GM21529 (cell line): ENCODE results near the gene CARD10.

ENCODE experiments used
- ATAC-seq: cut with Tn5 transposase; IDR thresholded peaks from one replicate; pipeline ENCODE4 v1.9.1; 2021; ENCODE audit not compliant: unreplicated experiment

CARD10 gene

DNA sequence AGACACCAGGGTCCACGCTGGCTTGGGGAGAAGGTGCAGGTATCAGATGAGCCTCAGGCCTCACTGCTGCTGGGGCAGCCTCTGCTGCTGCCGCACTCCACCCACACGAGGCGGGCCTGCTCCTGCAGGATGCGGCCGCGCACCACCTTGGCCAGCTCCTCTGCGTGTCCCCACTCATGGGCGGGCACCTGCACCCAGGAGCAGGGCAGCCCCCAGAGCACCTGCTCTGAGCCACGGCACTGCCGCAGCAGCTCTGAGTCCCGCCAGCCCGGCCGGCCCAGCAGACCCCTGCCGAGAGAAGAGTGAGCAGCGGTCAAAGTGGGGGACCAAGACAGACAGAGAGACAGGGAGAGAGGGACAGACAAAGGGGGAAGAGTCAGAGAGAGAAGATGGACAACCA lies 28.1 kb downstream of the CARD10 start:
- ATAC-seq, result no peak

DNA sequence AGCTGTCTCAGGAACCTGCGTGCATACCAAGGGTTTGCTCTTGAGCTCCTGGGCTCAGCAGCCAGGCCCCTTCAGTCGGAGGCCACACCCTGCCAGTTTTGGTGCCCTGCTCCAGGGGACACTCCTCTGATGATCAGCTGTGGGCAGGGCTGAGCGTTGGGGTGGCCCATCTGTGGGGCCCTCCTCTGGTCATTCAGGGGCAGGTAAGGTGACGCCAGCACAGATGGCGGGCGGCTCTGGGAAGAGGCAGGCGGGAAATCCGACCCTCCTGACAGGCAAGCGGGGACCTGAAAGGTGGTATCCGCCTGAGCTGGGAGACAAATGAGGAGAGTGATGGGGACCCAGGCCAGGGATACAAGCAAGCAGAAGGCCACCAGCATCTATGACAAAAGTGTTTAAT lies 29.2 kb downstream of the CARD10 start:
- ATAC-seq, result no peak

DNA sequence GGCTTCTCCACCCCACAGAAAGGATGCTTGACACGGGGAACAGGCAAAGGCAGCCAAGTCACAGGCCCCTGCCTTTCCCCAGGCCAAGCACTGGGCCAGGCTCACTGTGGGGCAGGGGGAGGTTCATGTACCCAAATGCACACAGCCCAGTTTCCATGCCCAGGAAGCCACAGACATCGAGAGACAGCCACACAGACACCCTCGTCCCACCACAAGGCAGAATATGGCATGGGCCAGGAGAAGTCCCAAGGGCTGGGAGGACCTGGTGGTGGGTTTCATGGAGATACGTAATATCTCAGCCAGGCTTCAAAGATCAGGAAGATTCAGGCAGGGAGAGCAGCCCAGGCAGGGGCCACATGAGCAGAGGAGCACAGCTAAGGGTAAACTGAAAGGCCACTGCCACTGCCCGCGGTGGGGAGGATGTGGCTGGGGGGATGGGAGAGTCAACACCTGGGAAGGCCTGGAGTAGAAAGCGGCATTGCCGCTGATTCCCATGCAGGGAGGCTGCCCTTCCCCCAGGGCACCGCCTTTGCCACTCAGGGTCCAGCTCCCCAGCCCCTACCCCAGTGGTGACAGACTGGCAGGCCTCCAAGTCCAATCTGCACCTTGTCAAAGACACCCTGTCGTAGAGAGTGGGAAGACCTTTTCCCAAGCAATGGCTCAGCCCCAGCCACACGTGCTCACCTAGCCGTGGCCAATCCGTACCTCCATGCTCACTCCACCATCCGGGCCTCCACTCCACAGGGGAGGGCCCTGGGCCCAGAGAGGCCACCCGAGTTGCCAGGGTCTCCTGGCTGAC lies 30.7 kb downstream of the CARD10 start:
- ATAC-seq, result no peak

DNA sequence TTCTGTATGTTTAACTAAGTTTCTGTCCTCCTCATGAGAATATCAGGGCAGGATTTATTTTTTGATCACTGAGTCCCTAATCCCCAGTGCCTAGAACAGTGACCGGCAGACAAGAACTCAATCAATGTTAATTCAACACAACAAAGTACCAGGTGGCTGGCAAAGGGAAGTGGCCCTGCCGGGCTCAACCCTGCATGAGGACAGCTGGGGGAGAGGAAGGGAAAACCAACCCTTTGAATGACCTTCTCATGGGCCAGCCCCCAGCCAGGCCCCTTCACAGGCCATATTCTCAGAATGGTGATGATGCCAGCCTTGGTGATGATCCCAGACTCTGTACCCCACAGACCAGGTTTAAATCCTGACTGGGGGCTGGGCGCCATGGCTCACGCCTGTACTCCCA lies 31.6 kb downstream of the CARD10 start:
- ATAC-seq, result no peak

DNA sequence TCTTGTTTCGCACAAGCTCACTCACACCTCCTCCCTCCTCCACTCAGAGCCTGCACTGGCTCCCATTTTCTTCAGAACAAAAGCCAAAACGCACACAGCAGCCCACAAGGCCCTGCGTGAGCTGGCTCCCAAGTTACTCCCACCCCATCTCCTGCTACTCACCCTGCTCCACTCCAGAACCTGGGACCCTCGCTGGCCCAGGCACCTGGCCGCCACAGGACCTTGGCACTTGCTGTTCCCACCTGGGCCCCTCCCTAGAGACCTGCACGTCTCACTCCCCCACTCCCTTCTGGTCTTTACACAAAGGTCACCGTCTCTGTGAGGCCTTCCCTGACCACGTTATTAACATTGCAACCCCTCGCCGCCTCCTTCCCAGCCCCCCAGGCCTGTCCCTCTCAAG lies 32.1 kb downstream of the CARD10 start:
- ATAC-seq, result no peak

DNA sequence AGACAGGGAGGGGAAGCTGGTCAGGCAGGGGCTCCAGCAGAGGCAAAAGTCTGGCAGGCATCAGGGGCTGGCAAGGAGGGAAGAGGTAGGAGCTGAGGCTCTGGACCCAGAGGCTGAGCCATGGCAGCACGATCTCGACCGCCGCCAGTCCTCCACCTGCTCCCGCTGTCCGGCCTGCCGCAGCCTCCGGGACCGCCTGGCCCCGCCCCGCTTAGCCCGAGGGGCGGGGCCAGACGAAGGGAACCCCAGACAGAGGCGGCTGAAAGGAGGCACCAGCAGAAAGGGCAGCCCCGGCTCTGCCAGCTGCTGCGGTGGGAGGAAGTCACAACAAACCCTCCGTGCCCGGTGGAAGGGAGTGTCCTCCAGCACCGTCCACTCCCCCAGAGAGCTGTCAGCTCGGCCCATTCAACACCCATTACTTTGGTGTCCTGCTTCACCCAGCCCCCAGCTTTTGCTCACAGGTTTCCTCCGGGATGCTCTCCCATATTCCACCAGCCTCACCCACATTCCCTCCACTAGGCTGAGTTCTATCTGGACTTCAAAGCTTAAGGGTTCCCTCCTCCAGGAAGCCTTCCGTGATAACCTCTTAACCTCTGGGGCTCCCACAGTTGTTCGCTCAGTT lies 32.9 kb downstream of the CARD10 start, which contains the start of gene MFNG:
Gene MFNG (minus strand): TSS at position 161 of the 622 bp plus-strand sequence. CDS start 207 bp downstream, outside the sequence.
- ATAC-seq, result peak; percentile 58

DNA sequence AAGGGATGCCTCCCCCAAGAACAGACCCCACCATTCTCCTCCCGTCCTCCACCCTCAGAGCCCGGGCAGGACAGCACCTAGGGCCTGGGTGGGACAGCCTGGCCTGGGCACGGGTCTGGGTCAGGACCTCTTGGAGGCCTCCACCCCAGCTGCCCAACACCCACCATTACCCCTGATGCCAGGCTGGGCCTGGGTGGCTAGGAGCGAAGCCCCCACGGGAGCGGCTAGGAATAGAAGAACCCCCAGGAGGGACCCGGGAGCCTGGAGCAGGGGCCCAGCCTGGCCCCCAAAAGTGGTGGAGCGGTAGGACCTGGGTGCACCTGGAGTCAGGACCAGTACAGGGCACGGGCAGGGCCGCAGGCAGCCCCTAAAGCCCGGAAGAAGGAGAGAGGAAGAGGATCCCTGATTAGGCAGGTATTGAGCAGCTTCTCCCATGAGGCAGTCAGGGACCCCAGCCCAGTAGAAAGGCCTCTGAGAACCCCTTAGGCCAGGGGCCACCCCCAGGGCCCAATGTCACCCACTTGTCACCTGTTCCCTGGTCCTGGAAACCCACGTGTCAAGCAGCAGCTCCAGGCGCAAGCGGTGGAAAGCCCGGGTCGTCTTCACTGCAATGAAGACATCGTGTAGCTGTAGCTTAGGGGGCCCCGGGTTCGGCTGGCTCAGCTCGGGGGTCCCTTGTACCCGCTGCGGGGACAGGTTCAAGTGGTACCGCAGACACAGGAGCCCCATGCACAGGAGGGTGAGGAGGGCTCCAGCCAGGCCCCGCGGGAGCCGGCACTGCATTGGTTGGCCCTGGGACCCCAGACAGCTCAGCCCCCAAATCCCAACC lies 33.6 kb downstream of the CARD10 start:
- ATAC-seq, result peak; percentile 6

DNA sequence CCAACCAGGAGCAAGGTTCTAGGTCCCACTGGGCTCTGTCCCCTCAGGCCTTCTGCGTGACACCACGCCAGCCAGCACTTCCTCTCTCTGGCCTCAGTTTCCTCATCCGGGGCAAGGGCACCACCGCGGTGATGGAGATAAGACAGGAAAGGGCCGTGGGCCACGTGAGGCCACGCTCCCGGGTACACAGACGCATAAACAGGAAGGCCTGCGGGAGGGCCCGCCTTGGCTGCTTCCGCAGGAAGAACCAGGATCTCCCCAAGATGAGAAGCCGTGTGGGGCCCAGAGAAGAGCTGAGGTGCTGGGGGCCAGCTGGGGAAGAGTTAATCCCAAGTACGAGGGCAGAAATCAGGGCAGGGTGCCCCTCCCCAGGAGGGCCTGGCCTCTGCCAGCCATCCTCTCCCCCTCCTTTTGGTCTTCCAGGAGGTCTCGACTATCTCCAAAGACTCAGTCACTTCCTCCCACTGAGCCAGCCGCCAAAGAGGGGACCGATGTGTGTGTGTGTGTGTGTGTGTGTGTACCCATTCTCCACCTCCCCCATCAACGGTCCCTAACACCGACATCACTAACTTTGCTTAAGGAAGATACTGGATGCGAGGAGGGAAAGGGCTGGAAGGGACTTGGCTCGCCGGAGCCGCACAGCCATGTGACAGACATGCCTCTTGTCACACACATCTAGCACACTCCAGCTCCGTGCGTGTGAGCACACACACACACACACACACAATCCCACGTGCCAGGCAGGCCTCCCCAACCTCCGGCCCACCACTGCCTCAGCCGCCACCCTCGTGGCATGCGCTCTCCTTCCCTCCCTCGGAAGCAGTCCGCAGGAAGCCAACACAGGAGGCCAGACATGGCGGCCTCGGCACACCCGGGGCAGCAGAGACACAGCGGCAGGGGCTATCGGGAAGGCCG lies 34.5 kb downstream of the CARD10 start:
- ATAC-seq, result peak; percentile 38

DNA sequence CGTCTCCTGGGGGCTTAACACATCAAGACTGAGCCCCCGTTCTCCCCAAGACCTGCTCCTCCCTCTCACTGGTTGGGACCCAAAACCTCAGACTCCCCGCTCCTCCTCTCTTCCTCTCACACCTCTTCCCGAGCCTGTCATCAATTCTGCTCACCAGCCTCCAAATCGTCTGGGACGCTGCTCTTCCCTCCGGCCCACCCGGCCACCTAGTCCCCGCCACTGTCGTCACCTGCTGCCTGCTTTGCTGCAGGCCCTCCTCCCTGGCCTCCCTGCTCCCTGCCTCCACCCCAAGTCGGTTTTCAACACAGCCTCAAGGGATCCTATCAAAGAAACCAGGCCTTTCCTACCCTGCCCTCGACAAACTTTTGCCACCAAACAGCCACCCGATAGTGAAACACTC lies 36.2 kb downstream of the CARD10 start:
- no peak for ATAC-seq

DNA sequence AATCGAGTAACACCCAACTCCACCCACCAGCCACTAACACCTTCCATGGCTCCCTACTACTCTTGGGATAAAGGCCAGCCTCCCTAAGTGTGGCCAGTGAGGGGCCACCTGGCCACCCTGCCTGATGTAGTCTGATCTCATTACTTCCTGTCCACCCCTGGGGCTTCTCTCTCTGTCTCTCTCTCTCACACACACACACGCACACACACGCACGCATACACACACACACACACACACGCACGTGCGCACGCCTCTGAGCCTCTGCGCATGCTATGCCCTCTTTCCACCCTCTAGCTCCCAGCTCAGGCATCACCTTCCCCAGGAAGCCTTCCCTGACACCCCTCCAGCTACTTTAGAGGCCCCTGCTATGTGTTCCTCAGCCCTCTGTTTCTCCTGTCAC lies 37.0 kb downstream of the CARD10 start:
- ATAC-seq, result no peak

DNA sequence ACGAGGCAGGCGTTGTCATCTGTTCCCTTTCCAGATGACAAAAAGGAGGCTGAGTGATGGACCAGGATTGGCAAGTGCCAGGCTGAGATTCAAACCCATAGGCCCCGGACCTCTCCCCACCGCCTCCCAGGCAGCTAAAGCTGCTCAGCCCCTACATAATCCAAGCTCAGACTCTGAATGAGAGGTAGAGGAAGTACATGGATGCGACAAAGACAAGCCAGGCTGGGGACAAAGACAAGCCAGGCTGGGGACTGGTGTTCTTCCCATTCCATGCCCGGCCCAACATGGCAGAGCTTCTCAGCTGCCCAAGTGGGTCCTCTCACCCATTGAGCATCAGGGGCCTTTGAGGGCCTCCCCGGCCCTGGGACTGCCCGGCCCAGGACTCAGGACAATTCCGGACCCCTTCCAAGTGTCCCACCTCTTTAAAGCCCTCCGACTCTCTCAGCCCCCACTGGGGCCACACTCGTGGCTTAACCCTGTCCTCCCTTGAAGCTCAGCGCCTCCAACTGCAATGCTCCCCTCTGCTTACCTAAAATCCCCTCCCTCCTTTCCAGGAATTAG lies 37.8 kb downstream of the CARD10 start:
- ATAC-seq, result no peak

DNA sequence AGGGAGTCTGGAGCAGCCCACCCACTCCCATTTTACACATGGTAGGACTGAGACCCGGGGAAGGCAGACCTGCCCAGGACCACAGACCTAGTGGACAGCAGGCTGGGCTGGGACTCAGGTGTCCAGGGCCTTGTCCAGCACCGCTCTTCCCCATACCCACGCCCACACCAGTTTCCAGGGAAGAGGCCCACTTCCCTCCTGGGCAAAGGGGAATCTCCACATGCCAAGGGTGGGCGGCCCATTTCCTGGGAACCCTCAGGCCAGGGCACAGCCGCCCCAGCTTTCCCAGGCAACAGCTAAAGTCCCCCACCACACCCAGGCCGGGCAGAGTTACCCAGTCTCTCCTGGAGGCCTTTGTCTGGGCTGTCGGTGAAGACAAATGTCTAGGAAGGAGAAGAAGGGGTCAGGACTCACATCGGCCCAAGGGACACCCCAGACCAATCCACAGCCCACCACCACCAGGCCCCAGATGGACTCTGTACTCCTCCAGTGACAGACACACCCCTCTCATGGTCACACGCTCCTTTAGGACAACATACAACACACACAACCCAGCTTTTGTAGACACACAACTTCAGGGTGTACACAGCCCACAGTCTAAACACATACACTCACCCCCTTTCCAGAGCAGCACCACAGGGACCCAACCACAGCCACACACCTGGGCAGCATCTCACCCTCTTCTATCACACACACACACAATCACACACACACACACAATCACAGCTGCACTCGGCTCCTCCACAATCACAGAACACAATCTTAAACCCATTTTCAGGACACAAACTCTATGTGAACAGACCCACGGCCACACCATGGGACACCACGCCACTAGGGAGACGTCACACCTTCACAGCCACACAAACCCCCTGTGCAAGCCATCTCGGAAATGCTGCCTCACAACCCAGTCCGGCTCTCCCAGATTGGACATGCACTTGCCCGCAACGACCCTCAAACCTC lies 38.5 kb downstream of the CARD10 start:
- no peak for ATAC-seq

DNA sequence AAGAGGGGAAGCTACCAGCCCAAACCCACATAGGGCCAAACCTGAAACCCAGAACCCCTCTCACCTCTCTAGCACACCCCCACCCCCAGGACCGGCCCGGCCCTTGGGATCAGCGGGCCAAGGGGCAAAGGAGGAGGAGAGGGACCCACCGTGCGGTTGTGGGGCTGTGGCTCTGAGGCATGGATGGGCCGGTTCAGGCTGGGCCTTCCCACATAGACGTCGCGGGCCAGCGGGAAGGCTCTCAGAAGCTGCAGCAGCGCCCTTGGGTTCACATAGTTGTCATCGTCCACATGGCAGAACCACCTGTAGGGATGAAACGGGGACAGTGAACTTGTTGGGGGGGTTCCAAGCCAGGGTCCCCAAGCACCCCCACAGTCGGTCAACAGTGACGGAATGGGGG lies 40.0 kb downstream of the CARD10 start:
- ATAC-seq, result no peak

DNA sequence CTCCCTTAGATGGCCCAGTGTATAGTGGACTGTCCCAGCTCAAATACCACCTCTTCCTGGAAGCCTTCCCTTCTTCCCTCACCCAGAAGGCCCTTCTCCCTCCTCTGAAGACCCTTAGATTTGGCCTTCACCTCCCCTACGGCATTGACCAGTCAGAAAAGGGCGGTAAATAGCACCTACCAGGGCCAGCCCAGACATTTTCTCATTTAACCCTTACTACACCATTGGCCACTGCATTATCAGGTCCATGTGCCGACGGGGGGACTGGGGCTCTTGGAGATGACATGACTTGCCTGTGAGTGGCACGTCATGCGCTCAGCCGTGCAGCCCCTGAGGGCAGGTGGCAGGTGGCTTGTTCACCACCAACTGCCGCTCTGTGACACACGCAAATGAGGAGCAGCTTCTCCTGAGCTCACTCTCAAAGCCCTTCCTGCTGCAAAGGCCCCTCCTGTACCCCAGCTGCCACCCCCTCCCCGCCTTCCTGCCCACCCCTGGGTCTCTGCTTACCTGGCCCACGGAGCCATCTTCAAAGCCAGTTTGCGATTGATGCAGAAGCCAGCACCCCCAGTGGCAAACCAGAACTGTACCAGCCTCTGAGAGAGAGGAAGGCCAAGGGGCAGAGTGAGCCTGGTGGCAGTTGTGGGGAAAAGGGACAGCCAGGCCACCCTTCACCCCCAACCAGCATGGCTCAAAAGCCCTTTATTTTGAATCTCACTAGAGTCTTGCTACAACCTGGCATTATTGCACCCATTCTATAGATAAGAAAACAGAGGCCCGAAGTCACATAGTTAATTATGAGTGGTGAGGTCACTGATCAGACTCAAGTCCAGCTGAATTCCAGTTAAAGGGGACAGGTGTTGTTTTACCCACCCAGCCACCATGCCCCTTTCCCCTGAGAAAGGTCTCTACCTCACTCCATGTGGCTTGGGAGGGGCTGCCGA lies 42.6 kb downstream of the CARD10 start:
- ATAC-seq, result no peak

DNA sequence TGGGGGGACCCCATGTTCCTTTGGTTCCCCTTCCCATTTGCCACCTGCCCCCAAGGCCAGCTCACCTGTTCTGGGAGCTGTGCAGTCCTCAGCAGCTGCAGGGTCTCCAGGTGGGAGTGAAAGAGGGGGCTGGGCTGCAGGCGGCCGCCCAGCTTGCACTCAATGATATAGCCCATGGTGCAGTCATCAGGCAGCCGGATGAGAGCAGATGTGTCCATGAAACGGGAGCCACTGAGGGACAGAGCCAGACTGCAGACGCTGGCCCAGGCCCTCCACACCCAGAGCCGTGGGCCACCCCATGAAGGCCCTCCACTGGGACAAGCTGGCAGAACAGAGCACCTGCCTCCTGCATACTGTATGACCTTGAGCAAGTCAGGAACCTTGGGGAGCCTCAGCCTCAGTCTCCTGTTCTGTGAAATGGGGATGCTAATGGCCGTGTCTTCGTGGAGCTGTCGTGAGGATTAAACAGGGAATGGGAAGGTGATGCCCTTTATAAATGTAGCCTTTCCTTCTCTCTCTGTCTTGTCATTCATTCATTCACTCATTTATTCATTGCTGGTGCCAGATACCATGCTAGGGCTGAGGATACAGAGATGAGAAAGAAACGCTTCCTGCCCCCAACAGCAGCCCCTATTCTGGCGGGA lies 44.6 kb downstream of the CARD10 start:
- no peak for ATAC-seq

DNA sequence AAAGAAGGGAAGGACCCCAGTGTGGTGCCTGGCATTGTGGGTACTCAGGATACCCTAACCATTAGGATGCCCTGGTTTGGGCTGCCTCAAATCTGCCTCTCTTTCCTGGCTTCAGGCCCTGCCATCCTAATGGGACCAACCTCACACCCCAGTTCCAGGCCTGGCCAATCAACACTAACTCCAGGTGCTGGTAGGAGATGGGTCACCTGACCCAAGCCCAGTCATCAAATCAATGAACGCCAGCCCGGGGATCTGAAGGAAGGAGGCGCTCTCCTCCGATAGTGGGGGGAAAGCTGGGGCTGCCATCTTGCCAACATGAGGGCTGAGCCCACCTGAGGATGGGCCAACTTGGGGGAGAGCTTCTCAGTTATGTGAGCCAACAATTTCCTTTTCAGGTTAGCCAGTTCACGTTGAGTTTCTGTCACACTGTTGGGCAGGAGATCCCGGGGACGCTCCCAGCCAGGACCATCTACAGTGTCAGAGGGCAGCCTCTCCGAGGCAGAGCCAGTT lies 45.7 kb downstream of the CARD10 start:
- no peak for ATAC-seq

DNA sequence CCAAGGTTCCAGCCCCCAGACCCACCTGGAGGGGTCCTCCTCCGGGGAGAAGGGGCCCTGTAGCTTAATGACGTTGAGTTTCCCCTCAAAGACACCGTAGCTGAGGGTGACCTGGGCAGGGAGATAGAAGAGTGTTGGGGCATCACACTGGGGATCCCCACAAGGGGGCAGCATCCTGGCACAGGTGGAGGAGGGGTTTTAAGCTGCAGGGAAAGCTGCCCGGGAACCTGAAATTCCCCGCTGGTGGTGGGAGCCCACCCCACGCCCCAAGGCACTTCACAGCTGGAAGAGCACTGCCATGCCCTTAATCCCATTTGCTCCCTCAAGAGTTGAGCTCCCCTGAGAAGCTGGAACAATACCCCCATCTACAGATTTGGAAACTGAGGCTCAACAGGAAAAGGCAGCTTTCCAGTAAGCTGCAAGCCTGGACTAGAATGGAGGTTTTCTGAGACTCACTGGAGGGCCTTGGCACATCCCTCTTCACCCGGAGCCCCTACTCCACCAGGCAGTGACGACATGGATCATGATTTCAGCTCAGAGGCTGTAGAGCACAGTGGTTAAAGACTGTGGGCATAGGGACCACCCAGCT lies 46.7 kb downstream of the CARD10 start:
- no peak for ATAC-seq
